ENCODE results near the gene KLC1.

The KLC1 gene

DNA sequence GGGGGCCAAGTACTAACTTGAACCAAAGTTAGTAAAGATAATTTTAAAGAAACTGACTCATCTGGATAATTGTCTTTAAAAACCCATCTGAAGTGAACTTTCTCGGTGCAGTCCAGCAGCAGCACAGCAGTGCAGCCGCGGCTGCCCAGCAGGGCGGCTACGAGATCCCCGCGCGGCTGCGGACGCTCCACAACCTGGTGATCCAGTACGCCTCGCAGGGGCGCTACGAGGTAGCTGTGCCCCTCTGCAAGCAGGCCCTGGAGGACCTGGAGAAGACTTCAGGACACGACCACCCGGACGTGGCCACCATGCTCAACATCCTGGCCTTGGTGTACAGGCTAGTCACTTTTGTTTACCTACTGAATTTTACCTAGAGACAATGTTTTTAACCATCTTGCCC lies 33.6 kb downstream of the KLC1 start:
- Mint-ChIP-seq H3K4me3 (no peak overlapping the region), H3K36me3 (ENCODE audit: low read depth) (peaks cover 36% of the 10 kb centered on the region), H3K4me1 (ENCODE audit: low read depth) (peaks cover 3% of the 10 kb centered on the region), H3K9me3 (no peaks in the 10 kb centered on the region), H3K27ac (no peak overlapping the region), H3K27me3 (no peaks in the 10 kb centered on the region)

DNA sequence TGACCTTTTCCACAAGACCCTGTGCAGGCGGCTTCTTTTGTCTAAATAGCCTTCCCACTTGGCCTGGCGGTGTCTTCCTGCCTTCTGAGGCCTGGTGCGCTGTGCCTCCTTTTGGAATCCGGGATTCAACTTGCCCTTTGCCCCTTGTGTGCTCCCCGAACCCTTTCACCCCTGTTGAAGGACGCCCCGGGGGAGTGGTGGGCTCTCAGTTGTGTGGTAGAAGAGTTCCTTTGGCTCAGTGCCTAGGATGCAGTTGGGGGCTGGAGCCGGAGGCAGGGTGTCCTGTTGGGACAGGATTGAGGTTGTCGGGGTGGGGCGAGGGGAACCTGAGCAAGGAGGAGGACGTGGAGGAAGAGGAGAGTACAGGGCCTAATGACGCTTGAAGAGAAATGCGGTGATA lies 34.5 kb downstream of the KLC1 start:
- Mint-ChIP-seq H3K27me3 (no peaks in the 10 kb centered on the region), H3K4me1 (ENCODE audit: low read depth) (peaks cover 3% of the 10 kb centered on the region), H3K9me3 (no peaks in the 10 kb centered on the region), H3K4me3 (no peak overlapping the region), H3K27ac (no peak overlapping the region), H3K36me3 (ENCODE audit: low read depth) (peaks cover 34% of the 10 kb centered on the region)

DNA sequence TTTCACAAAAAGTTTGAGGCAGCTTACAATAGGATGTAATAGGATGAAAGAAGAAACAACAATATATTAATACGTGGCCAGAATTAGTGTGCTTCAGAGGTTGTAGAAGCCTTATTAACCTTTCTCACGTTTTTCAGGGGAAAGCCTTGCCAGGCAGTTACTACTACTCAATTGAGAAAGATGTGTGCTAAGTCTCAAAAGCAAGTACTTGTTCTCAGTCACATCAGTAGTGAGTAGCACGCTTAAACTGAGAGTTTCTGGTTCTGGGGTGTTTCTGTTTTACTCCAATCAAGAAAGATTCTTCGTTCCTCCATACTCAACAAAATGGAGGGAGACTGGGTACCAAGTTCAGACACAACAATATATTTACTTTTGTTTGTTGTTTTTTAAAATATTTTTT lies 38.7 kb downstream of the KLC1 start:
- Mint-ChIP-seq H3K27me3 (no peaks in the 10 kb centered on the region), H3K4me1 (ENCODE audit: low read depth) (no peaks in the 10 kb centered on the region), H3K27ac (no peak overlapping the region), H3K36me3 (ENCODE audit: low read depth) (peaks cover 43% of the 10 kb centered on the region), H3K4me3 (no peak overlapping the region), H3K9me3 (no peaks in the 10 kb centered on the region)

DNA sequence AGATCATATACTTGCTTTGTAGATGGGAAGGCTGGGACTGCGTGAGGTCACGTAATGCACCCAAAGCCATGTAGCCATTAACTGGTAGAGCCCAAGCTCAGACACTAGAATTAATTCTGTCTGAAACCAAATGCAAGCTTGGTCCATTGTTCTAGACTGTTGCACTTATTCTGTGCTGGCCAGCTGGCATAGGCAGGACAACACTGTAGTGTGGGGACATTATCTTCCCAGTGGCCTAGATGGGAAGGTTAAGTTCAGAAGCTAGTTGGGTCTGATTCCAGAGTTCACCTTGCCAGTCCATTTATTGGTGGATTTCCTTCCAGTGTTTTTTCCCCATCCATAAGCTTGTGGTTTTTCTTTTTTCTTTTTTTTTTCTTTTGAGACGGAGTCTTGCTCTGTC lies 39.1 kb downstream of the KLC1 start:
- Mint-ChIP-seq H3K4me3 (no peak overlapping the region), H3K27me3 (no peaks in the 10 kb centered on the region), H3K36me3 (ENCODE audit: low read depth) (peaks cover 47% of the 10 kb centered on the region), H3K4me1 (ENCODE audit: low read depth) (no peaks in the 10 kb centered on the region), H3K9me3 (no peaks in the 10 kb centered on the region), H3K27ac (no peak overlapping the region)

DNA sequence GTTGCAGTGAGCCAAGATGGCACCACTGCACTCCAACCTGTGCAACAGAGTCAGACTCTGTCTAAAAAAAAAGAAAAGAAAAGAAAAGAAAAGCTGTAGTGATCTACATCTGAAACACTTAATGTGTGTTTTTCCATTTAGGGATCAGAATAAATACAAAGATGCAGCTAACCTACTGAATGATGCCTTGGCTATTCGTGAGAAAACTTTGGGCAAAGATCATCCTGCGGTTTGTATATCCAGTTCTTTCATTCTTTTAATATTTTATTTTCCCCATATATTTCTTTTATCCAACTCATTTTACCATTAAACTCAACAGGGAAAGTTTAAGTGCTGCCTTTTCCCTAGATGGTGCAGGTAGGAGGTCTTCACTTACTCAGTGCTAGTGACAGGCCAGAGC lies 40.4 kb downstream of the KLC1 start:
- no peak overlapping the region for H3K4me3 Mint-ChIP-seq
- H3K27ac Mint-ChIP-seq = no peak overlapping the region
- H3K27me3 Mint-ChIP-seq = no peaks in the 10 kb centered on the region
- H3K36me3 Mint-ChIP-seq (ENCODE audit: low read depth) = peaks cover 45% of the 10 kb centered on the region
- H3K4me1 Mint-ChIP-seq (ENCODE audit: low read depth) = no peaks in the 10 kb centered on the region
- H3K9me3 Mint-ChIP-seq = no peaks in the 10 kb centered on the region

DNA sequence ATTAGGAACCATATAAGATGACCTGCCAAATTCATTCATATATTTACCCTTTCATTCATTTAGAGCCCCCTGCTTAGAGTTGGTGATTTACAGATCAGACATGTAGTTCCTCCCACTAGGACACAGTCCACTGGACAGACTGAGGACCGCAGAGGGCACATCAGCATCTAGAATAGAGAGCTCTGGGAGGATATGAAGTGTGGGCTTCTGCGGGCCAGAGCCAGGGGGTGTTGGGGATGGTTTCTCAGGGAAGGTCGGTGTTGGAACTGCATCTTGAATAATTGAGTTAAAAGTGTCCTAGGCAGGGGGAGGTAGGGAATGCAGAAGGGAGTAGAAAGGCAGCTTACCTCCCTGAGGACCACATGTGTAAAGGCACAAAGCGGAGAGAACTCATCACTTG lies 42.9 kb downstream of the KLC1 start:
- Mint-ChIP-seq H3K4me3 (no peak overlapping the region), H3K27ac (peak overlapping the region; percentile 19), H3K9me3 (no peaks in the 10 kb centered on the region), H3K36me3 (ENCODE audit: low read depth) (peaks cover 66% of the 10 kb centered on the region), H3K4me1 (ENCODE audit: low read depth) (no peaks in the 10 kb centered on the region), H3K27me3 (no peaks in the 10 kb centered on the region)

DNA sequence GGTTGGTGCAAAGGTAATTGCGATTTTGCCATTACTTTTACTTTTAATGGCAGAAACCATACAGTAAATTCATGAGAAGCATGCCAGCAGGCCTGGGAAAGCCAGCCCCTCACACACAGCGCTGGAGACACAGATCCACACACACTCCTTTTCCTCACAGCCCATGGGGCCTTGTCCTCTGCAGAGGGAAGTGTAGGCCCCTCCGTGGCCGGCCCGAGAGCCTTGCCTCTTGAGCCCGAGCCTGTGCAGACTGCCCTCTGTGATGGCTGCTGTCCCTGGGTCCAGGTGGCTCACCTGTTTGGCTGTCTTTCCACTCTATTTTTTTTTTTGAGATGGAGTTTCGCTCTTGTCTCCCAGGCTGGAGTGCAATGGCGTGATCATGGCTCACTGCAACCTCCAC lies 46.9 kb downstream of the KLC1 start:
- peaks cover 65% of the 10 kb centered on the region for H3K36me3 Mint-ChIP-seq (ENCODE audit: low read depth)
- no peaks in the 10 kb centered on the region for H3K9me3 Mint-ChIP-seq
- peaks cover 9% of the 10 kb centered on the region for H3K4me1 Mint-ChIP-seq (ENCODE audit: low read depth)
- no peak overlapping the region for H3K4me3 Mint-ChIP-seq
- no peaks in the 10 kb centered on the region for H3K27me3 Mint-ChIP-seq
- H3K27ac Mint-ChIP-seq = no peak overlapping the region

DNA sequence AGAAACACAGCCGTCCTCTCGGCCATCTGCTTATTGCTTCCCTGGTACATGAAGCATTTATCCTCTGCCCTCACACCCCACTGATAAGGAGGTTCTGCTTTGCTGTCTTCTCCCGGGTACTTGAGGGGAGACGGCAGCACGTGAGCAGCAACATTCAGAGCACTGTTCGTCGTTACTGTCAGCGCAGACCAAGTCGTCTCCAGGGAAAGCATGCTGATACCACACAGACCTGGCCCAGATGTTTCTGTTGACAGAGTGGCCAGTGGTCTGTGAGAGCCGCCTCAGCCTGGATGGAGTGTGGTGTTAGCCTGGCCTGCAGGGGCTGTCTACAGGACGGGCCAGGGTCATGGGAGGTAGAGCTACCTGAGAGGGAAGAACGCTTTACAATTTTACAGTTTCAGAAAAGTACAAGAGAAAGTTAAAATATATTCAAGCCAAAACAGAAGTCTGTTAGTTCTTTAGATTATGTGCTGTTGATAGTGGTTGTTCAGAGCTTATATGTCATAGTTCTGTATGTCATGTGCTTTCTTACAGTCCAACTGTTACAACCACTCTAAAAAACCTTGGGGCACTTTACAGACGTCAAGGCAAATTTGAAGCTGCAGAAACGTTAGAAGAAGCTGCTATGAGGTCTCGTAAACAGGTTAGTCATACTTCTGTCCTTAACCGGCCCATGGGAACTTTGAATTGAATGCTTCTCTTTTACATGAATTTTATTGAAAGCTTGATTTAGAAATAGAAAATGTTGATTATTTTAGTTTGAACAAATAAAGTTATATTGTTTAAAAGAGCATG lies 48.1 kb downstream of the KLC1 start:
- Mint-ChIP-seq H3K4me1 (ENCODE audit: low read depth) (peaks cover 9% of the 10 kb centered on the region), H3K36me3 (ENCODE audit: low read depth) (peaks cover 61% of the 10 kb centered on the region), H3K27me3 (no peaks in the 10 kb centered on the region), H3K4me3 (no peak overlapping the region), H3K27ac (no peak overlapping the region), H3K9me3 (no peaks in the 10 kb centered on the region)

DNA sequence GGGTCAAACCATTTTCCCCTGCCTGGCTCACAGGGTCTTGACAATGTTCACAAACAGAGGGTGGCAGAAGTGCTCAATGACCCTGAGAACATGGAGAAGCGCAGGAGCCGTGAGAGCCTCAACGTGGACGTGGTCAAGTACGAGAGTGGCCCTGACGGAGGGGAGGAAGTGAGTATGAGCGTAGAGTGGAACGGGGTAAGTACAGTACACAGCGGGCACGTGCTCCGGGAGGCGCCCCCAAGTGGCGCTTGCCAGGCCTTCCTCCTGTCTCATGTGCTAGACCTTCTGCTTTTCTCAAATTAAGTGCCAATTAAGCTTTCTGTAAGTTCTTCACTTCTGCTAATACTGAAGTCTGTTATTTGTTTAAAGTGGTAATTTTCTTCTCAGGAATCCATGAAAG lies 50.3 kb downstream of the KLC1 start:
- no peak overlapping the region for H3K4me3 Mint-ChIP-seq
- H3K27me3 Mint-ChIP-seq = no peaks in the 10 kb centered on the region
- peaks cover 60% of the 10 kb centered on the region for H3K36me3 Mint-ChIP-seq (ENCODE audit: low read depth)
- peaks cover 9% of the 10 kb centered on the region for H3K4me1 Mint-ChIP-seq (ENCODE audit: low read depth)
- H3K27ac Mint-ChIP-seq = peak overlapping the region; percentile 79
- H3K9me3 Mint-ChIP-seq = no peaks in the 10 kb centered on the region

DNA sequence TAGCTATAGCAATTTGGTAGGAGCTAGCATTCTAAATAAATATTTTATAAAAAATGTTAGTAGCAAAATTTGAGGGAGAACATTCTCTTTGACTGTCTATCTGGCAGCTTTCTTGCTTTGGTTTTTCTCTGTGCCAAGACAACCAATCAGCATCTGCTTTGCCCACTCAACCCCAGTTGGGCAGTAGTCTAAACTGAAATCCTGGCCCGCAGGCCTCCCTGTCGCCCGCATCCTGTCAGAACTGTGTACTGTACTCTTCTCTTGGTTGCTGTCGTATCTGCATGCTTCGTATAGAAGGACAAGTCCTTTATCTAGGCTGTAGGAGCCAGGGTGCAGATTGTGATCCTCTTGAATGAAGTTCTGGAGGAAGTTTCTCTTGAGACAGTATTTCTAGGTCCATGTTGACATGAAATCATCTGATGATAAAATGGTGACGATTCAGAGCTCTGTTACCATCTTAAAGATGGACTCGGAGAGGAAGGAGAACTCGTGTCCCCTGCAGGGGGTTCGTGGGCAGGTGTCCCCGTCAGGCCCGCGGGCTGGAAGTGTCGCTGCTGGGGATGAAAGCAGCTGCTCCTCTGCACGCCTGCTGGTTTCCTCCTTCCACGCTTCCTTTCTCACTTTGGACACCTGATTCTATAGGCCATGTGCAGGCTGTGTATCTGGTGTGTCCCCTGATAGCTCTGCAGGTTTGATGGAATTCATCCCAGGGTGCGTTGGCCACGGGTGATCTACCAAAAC lies 51.6 kb downstream of the KLC1 start:
- Mint-ChIP-seq H3K27ac (no peak overlapping the region), H3K36me3 (ENCODE audit: low read depth) (peaks cover 62% of the 10 kb centered on the region), H3K4me3 (no peak overlapping the region), H3K9me3 (no peaks in the 10 kb centered on the region), H3K27me3 (no peaks in the 10 kb centered on the region), H3K4me1 (ENCODE audit: low read depth) (peaks cover 9% of the 10 kb centered on the region)

DNA sequence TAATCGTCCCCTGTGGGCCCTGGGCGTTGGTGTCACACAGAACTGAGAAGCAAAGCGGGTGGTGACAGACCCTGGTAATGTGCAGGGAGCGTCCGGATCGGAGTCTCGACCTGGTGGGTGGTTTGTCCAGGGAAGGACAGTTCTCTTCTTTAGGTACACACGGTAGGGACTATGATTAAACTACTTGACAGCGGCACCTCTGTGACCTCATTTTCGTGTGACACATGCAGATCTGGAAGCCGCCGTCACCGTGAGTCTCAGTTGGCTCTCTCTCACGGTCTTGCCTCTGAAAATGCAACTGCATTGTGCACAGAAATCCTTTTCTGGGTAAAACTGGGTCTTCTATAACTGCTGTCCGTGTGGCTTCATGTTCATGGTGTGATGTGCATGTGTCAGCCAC lies 54.1 kb downstream of the KLC1 start:
- Mint-ChIP-seq H3K27me3 (no peaks in the 10 kb centered on the region), H3K36me3 (ENCODE audit: low read depth) (peaks cover 61% of the 10 kb centered on the region), H3K9me3 (no peaks in the 10 kb centered on the region), H3K4me1 (ENCODE audit: low read depth) (peaks cover 9% of the 10 kb centered on the region), H3K4me3 (no peak overlapping the region), H3K27ac (no peak overlapping the region)

DNA sequence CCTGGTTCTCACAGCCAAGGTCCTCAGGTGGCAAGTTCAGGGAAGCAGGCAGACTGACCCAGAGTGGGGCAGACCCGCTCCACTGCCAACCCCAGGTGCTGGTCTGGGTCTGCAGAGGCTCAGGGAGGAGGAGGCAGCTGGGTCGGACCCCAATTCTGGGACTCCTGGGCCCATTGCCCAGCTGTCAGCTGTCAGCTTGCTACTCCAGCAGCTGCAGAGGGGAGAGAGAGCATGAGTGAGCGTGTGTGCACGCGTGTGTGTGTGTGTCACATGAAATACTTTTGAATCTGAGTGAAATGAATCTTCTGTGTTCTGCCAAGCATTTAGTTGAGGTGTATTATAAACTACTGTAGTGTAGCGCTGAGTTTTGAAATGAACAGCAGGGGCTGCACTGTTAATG lies 55.5 kb downstream of the KLC1 start:
- Mint-ChIP-seq H3K9me3 (no peaks in the 10 kb centered on the region), H3K4me3 (no peak overlapping the region), H3K27me3 (no peaks in the 10 kb centered on the region), H3K36me3 (ENCODE audit: low read depth) (peaks cover 60% of the 10 kb centered on the region), H3K27ac (no peak overlapping the region), H3K4me1 (ENCODE audit: low read depth) (peaks cover 9% of the 10 kb centered on the region)

DNA sequence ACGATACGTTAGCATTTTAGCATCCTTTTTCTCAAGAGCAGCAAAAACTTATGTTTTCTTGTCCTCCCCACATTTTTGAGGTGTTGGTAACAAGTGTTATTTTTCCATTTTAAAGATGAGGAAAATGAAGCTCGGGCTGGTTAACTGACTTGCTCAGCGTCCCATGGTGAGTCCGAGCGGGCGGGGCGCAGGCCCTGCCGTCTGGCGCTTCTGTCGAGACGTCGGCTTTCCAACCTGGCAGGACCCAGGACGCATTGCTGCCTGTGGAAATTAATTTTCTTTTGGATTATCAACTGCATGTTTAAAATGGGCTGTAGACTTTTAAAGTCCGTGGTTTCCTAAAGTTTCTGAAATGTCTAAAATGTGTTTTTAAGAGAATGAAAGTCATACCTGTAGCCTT lies 55.9 kb downstream of the KLC1 start:
- peaks cover 6% of the 10 kb centered on the region for H3K4me1 Mint-ChIP-seq (ENCODE audit: low read depth)
- H3K27ac Mint-ChIP-seq = no peak overlapping the region
- peaks cover 58% of the 10 kb centered on the region for H3K36me3 Mint-ChIP-seq (ENCODE audit: low read depth)
- H3K27me3 Mint-ChIP-seq = no peaks in the 10 kb centered on the region
- H3K9me3 Mint-ChIP-seq = no peaks in the 10 kb centered on the region
- H3K4me3 Mint-ChIP-seq = no peak overlapping the region

DNA sequence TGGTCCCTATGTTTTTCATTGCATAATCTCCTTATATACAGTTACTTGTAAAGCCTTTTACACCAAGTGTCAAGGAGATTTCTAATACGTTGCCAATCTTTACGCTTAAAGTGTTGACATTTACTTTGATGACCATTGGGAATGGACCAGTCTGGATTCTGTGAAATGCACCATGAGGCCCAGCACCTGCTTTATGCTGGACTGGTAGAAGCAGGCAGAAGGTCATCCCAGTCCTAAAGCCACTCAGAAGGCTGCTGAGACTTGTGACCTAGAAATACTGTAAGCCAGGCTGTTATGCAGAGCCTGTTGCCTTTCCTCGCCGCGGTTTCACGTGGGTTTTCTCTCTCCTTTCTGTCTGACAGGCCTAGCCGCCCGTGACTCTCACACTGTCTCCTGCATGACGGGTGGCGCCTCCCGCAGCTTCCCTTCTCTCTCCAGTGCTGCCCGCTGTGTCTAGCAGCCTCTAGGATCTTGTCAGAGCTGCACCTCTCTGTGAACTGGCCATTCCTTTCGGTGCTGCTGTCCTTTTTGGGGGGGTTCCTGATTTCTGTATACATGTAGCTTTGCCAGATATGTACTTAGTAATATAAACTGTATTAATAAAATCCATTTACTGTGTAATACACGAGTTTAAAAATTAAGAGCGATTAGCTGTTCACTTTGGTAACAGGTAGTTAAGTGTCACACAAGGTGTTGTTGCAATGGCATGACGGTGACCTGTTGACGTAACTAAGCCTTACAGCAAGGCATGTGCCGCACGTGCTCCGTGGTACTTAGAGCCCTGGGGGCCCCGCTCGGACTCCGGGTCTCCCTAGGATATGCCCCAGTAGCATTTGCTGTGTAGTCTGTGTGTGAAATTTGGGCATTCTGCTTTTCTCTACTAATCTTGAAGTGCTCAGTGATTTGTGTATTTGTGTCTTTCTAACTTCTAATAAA lies 56.5 kb downstream of the KLC1 start:
- no peak overlapping the region for H3K4me3 Mint-ChIP-seq
- H3K36me3 Mint-ChIP-seq (ENCODE audit: low read depth) = peaks cover 56% of the 10 kb centered on the region
- H3K27me3 Mint-ChIP-seq = no peaks in the 10 kb centered on the region

More for the DNA sequence above, 56.5 kb downstream of the KLC1 start:
- Mint-ChIP-seq H3K9me3 (no peaks in the 10 kb centered on the region), H3K27ac (no peak overlapping the region), H3K4me1 (ENCODE audit: low read depth) (peaks cover 5% of the 10 kb centered on the region)
